ENCODE measurements around the gene TXNDC8. TPM values are rescaled to one million over a fixed set of nuclear protein-coding genes. Genes with fewer than 3 reads are reported as not detected.
"Not testable (repeated sequence)": the region's sequence is repeated elsewhere in the genome, so short reads cannot be mapped to it uniquely, and the experiment has no call there.

Gene TXNDC8
- total RNA-seq, 6 experiments from 2014 or later, result not detected

- H3K9me3 Mint-ChIP-seq, result no peaks in the 10 kb centered on the region
- DNase-seq, result no peak
- peaks cover 3% of the 10 kb centered on the region; the same call in 1 of the 2 replicates for H3K27me3 Mint-ChIP-seq (ENCODE audit: insufficient read depth)
- H3K4me3 Mint-ChIP-seq, result no peak overlapping the region
- H3K27ac Mint-ChIP-seq, result no peak overlapping the region
- H3K4me1 Mint-ChIP-seq (ENCODE audit: low read depth), result 0 out of 2 replicates have a peak, but pooled peaks cover 4% of the 10 kb centered on the region
- H3K36me3 Mint-ChIP-seq (ENCODE audit: low read depth), result no peaks in the 10 kb centered on the region
- no peak for TF ChIP-seq CTCF (IDR thresholded peaks at IDR 0.05)
Observed at GRCh38 chr9:110317911-110318310, 19.8 kb downstream of the TXNDC8 start.

GRCh38 chr9:110316261-110317075 lies 21.2 kb downstream of the TXNDC8 start:
- no peak overlapping the region for H3K27ac Mint-ChIP-seq
- 0 out of 2 replicates have a peak, but pooled peaks cover 4% of the 10 kb centered on the region for H3K4me1 Mint-ChIP-seq (ENCODE audit: low read depth)
- TF ChIP-seq CTCF (IDR thresholded peaks at IDR 0.05), result no peak
- H3K4me3 Mint-ChIP-seq, result peak overlapping the region; percentile 55; the same call in 1 of the 2 replicates
- H3K27me3 Mint-ChIP-seq (ENCODE audit: insufficient read depth), result peaks cover 3% of the 10 kb centered on the region; the same call in 1 of the 2 replicates
- DNase-seq, result no peak
- H3K36me3 Mint-ChIP-seq (ENCODE audit: low read depth), result no peaks in the 10 kb centered on the region
- H3K9me3 Mint-ChIP-seq, result no peaks in the 10 kb centered on the region

- H3K9me3 Mint-ChIP-seq; H3K27ac Mint-ChIP-seq; H3K27me3 Mint-ChIP-seq (ENCODE audit: insufficient read depth); DNase-seq; H3K4me1 Mint-ChIP-seq (ENCODE audit: low read depth); H3K36me3 Mint-ChIP-seq (ENCODE audit: low read depth); H3K4me3 Mint-ChIP-seq: not testable (repeated sequence)
Observed at GRCh38 chr9:110311978-110312377, 25.7 kb downstream of the TXNDC8 start.

- Mint-ChIP-seq H3K9me3 (no peaks in the 10 kb centered on the region), H3K36me3 (ENCODE audit: low read depth) (no peaks in the 10 kb centered on the region), H3K4me1 (ENCODE audit: low read depth) (no peaks in the 10 kb centered on the region), H3K27me3 (ENCODE audit: insufficient read depth) (peaks cover 6% of the 10 kb centered on the region), H3K4me3 (no peak overlapping the region), H3K27ac (no peak overlapping the region)
- DNase-seq, result no peak
- TF ChIP-seq CTCF (IDR thresholded peaks at IDR 0.05), result no peak
Observed at GRCh38 chr9:110309681-110310080, 28.0 kb downstream of the TXNDC8 start.

GRCh38 chr9:110308633-110309038 lies 29.0 kb downstream of the TXNDC8 start:
- H3K27ac Mint-ChIP-seq, result no peak overlapping the region
- no peaks in the 10 kb centered on the region for H3K9me3 Mint-ChIP-seq
- H3K36me3 Mint-ChIP-seq (ENCODE audit: low read depth), result no peaks in the 10 kb centered on the region
- H3K4me1 Mint-ChIP-seq (ENCODE audit: low read depth), result no peaks in the 10 kb centered on the region
- TF ChIP-seq CTCF (IDR thresholded peaks at IDR 0.05), result no peak
- no peak for DNase-seq
- H3K4me3 Mint-ChIP-seq, result no peak overlapping the region
- peaks cover 11% of the 10 kb centered on the region for H3K27me3 Mint-ChIP-seq (ENCODE audit: insufficient read depth)

- Mint-ChIP-seq H3K4me1 (ENCODE audit: low read depth) (no peaks in the 10 kb centered on the region), H3K27ac (no peak overlapping the region), H3K27me3 (ENCODE audit: insufficient read depth) (peaks cover 11% of the 10 kb centered on the region), H3K36me3 (ENCODE audit: low read depth) (no peaks in the 10 kb centered on the region), H3K9me3 (no peaks in the 10 kb centered on the region), H3K4me3 (no peak overlapping the region)
- DNase-seq, result no peak
- no peak for TF ChIP-seq CTCF (IDR thresholded peaks at IDR 0.05)
Observed at GRCh38 chr9:110307191-110307590, 30.5 kb downstream of the TXNDC8 start.

Data from HFFc6 (cell line).